ENCODE results near the gene HSP90AB1. TPM values are rescaled to one million over a fixed set of nuclear protein-coding genes. Genes with fewer than 3 reads are reported as not detected.
A peak's percentile ranks its signal among the peaks of the same experiment; 100 is the strongest.

Gene HSP90AB1
- total RNA-seq, 2 donors from 2014 or later, result 716 to 772 TPM

DNA sequence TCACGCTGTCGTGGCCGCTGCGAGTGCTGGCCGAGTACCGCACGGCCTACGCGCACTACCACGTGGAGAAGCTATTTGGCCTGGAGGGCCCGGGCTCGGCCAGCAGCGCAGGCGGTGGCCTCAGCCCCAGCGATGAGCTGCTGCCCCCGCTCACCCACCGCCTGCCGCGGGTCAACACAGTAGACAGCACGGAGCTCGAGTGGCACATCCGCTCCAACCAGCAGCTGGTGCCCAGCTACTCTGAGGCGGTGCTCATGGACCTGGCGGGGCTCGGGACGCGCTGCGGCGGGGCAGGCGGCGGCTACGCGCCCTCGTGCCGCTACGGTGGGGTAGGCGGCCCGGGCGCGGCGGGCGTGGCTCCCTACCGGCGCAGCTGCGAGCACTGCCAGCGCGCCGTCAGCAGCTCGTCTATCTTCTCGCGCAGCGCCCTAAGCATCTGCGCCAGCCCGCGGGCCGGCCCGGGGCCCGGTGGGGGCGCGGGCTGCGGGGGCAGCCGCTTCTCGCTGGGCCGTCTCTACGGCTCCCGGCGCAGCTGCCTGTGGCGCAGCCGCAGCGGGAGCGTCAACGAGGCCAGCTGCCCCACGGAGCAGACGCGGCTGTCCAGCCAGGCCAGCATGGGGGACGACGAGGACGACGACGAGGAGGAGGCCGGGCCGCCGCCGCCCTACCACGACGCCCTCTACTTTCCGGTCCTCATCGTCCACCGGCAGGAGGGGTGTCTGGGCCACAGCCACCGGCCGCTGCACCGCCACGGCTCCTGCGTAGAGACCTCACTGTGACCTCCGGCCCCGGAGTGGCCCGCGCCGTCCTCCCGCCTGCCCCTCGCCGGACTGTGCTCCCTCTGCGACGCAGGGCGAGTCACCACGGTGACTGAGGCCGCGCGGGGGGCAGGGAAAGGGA, 29.1 kb downstream of the HSP90AB1 start:
- TF ChIP-seq, protein P1, sequence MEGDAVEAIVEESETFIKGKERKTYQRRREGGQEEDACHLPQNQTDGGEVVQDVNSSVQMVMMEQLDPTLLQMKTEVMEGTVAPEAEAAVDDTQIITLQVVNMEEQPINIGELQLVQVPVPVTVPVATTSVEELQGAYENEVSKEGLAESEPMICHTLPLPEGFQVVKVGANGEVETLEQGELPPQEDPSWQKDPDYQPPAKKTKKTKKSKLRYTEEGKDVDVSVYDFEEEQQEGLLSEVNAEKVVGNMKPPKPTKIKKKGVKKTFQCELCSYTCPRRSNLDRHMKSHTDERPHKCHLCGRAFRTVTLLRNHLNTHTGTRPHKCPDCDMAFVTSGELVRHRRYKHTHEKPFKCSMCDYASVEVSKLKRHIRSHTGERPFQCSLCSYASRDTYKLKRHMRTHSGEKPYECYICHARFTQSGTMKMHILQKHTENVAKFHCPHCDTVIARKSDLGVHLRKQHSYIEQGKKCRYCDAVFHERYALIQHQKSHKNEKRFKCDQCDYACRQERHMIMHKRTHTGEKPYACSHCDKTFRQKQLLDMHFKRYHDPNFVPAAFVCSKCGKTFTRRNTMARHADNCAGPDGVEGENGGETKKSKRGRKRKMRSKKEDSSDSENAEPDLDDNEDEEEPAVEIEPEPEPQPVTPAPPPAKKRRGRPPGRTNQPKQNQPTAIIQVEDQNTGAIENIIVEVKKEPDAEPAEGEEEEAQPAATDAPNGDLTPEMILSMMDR (IDR thresholded peaks at IDR 0.05), result no peak
- Histone ChIP-seq H3K9me3 (no peaks in the 10 kb centered on the region), H3K27ac (no peak overlapping the region), H3K36me3 (no peaks in the 10 kb centered on the region), H3K27me3 (peaks cover 0 to 13% of the 10 kb centered on the region in 2 donors), H3K4me1 (peaks cover 0 to 8% of the 10 kb centered on the region in 2 donors), H3K4me3 (peak overlapping the region; percentile 7 to 39)
- no peak for DNase-seq (ENCODE audit: low spot score)

DNA sequence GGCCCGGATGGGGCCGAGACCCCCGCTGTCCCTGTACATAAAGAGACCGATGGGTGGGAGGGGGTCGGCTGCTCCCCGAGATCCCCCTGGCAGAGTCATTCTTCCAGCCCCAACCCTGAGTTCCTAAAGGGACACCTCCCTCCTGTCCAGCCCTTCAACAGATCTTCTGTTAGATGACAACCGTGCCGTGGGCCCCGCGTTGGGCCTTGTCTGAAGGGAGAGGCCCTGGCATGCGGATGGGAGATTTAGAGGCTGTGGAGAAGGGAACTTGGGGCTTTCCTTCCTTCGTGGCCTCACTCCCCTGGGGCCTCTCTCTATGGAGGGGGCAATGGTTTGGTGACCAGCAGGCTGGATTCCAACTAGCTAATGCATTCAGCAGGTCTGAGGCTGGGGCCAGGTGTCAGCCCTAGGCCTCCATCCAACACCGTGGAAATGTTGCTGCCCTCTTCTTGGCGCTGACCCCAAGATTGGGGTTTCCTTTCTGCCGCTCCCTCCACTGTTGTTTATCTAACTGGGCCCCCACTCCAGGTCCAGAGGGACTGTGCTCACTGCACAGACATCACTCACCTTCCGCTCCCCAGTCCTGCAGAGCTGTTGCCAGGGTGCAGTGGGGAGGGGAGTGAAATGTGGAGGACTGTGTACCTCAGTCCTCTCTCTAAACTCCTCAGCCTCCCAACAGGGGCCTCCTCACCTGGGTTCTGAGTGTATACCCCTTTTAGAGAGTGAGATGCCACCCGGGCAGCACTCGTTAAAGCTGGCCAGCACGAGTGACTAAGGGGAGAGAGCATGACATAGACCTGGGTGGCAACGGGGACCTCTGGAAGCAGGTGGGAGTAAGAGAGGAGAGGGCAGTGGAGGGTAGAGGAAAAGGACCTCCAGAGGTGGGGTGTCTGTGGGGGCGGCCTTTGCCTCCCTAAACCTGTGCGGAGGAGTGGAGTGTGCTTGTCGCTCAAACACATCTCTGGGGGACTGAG, 30.1 kb downstream of the HSP90AB1 start:
- Histone ChIP-seq H3K36me3 (no peaks in the 10 kb centered on the region), H3K4me3 (no peak overlapping the region), H3K9me3 (no peaks in the 10 kb centered on the region), H3K27me3 (peaks cover 0 to 13% of the 10 kb centered on the region in 2 donors), H3K4me1 (peaks cover 0 to 6% of the 10 kb centered on the region in 2 donors), H3K27ac (no peak overlapping the region)
- no peak for DNase-seq (ENCODE audit: low spot score)
- TF ChIP-seq, protein P1 (IDR thresholded peaks at IDR 0.05), result no peak

DNA sequence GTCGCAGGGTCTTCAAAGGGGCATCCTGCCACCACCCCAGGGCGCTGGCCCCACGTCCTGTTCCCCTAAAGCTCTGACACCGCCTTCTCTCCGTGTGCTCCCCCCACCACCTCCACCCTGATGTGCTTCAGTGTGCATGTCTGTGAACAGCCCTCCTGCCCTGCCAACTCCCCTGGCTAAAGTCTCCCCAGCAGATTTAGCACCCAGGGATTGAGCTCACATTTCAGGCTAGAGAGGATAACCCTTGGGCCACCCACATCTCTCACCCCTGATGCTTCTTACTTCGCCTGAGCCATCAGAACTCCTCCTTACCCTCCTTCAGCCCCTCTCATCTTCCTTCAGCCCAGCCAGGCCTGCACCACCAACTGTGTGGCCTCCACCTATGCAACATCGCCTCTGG, 30.9 kb downstream of the HSP90AB1 start:
- Histone ChIP-seq H3K27me3 (peaks cover 0 to 13% of the 10 kb centered on the region in 2 donors), H3K9me3 (no peaks in the 10 kb centered on the region), H3K4me3 (no peak overlapping the region), H3K27ac (no peak overlapping the region), H3K4me1 (peaks cover 0 to 6% of the 10 kb centered on the region in 2 donors), H3K36me3 (no peaks in the 10 kb centered on the region)
- TF ChIP-seq, protein P1 (IDR thresholded peaks at IDR 0.05), result no peak
- DNase-seq (ENCODE audit: low spot score), result no peak

DNA sequence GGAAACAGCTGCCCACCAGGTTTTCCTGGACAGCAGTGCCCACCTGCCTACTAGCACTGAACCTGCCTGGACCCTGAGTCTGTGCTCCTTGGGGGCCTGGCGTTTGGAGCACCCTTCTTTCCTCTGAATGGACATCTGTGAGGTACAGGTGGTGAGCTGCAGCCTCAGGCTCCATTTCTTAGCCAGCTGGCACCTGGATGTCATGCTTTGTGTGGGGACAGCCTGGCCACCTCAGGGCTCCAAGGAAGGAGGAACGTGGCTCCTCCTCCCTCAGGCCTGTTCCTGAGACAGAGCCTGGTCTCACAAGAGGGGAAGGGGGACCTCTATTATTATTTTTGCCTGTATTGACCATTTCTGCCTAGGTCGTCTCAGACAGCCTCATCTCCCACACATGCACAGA, 31.4 kb downstream of the HSP90AB1 start:
- Histone ChIP-seq H3K27me3 (peaks cover 0 to 13% of the 10 kb centered on the region in 2 donors), H3K4me1 (peaks cover 0 to 6% of the 10 kb centered on the region in 2 donors), H3K9me3 (no peaks in the 10 kb centered on the region), H3K27ac (no peak overlapping the region), H3K36me3 (no peaks in the 10 kb centered on the region), H3K4me3 (no peak overlapping the region)
- no peak for DNase-seq (ENCODE audit: low spot score)
- TF ChIP-seq, protein P1 (IDR thresholded peaks at IDR 0.05), result no peak

DNA sequence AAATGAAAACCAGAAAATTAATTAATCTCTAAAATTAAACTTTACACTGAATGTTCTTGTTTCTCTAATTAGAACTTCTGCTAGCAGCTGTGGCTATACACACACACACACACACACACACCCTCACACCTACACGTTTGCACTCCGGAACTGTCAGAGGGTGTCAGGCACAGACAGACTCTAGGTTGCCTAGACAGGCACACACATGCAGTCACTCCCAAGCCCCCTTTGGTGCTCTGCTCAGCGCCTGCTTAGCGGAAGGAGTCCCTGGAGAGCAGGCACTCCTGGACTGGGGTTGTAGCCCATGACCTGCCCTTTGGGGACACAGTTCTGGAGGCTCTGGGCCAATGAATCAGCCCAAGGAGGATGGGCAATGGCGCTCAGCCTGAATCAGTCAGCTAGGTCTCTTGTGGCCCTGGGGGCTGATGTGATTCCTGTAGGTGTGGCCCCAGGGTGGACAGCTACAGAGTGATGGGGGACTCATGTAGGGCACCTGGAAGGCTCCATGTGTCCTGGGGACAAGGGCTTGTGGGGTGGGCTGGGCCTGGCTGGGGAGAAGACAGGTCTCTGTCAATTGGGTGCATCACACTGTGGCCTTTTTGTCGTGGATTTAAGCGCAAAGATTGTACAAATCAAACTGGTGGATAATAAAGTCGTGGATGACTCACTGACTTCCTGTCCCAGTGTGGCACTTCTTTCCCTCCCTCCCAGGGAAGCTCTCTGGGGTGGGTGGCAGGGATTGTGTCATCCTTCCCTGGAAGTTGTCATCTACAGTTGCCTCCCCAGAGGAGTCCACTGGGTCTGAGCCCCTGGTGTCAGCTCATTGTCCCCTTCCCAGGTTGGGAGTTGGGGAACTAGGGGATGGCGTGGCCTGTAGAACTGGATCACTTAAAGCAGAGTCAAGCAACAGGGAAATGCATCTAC, 32.1 kb downstream of the HSP90AB1 start:
- no peak for DNase-seq (ENCODE audit: low spot score)
- Histone ChIP-seq H3K4me1 (peaks cover 0 to 6% of the 10 kb centered on the region in 2 donors), H3K36me3 (no peaks in the 10 kb centered on the region), H3K27ac (no peak overlapping the region), H3K9me3 (no peaks in the 10 kb centered on the region), H3K4me3 (no peak overlapping the region), H3K27me3 (peaks cover 0 to 13% of the 10 kb centered on the region in 2 donors)
- TF ChIP-seq, protein P1 (IDR thresholded peaks at IDR 0.05), result no peak

Data from right atrium auricular region (tissue), 2 donors.